Endothelial cell of umbilical vein (primary cell): ENCODE measurements around the gene COMMD2. TPM values are rescaled to one million over a fixed set of nuclear protein-coding genes. Genes with fewer than 3 reads are reported as not detected.

Source experiments
- BruUV-seq: library from RNA; stranded (reverse); fragments of 400-500 nt; replicated peaks from 2 replicates; lab custom pipeline; 2021; lab: Mats Ljungman, UMichigan
- CTCF ChIA-PET: fragments of 300-600, 350-600 bp; sonication (Branson Sonifier 250); formaldehyde crosslinking; loops from one replicate; lab custom pipeline; 2021; ENCODE audit warnings: antibody characterized with exemption, inconsistent platforms; lab: Charles Lee
- POLR2A ChIA-PET: fragments of 300-600, 350-600 bp; sonication (Branson Sonifier 250); formaldehyde crosslinking; loops from one replicate; lab custom pipeline; 2021; ENCODE audit warnings: antibody characterized with exemption, inconsistent platforms; lab: Charles Lee
- DNase-seq: peaks from one replicate; pipeline ENCODE4 v3.0.0-alpha.2; 2011; ENCODE audit warnings: low read depth, low spot score
- FAIRE-seq: peaks from 2 replicates; lab custom pipeline; 2011; peaks lifted over from hg19 to GRCh38; lab: Jason Lieb, UNC
- H2AFZ ChIP-seq: 2 replicates; pipeline ENCODE4 v1.6.0; 2012; ENCODE audit warnings: low read depth, low read length, control low read depth, inconsistent platforms
- H3K27ac ChIP-seq: 2 replicates; pipeline ENCODE4 v1.5.1; 2011; ENCODE audit warnings: low read depth, mild to moderate bottlenecking, control low read depth, low read length, moderate library complexity; ENCODE audit not compliant: insufficient read depth
- H3K27me3 ChIP-seq, 2 experiments: 2 replicates each; pipeline versions ENCODE4 v1.6.0 to v1.6.1; 2011; ENCODE audit warnings: low read length in 2 of 2, mixed read lengths in 1 of 2; ENCODE audit not compliant: control insufficient read depth in 2 of 2, insufficient read depth in 2 of 2
- H3K36me3 ChIP-seq, 2 experiments: 2 replicates in 1 of 2; 3 replicates in 1 of 2; pipeline ENCODE4 v1.5.1; 2011; ENCODE audit warnings: low read length in 2 of 2, mild to moderate bottlenecking in 1 of 2, moderate library complexity in 1 of 2; ENCODE audit not compliant: control insufficient read depth in 2 of 2, insufficient read depth in 2 of 2; ENCODE audit errors: extremely low read depth in 1 of 2
- H3K4me1 ChIP-seq: 3 replicates; pipeline ENCODE4 v1.5.1; 2011; ENCODE audit warnings: mild to moderate bottlenecking, low read length; ENCODE audit not compliant: control insufficient read depth, insufficient read depth; ENCODE audit errors: extremely low read depth
- H3K4me2 ChIP-seq: 2 replicates; pipeline ENCODE4 v1.6.1; 2011; ENCODE audit warnings: low read length, control low read depth, mixed read lengths; ENCODE audit not compliant: insufficient read depth
- H3K4me3 ChIP-seq, 3 experiments: fragments of 200-600 bp in 1 of 3; sonication (generic), shearing (Covaris generic) in 1 of 3; replicated peaks in 1 of 3; 2 replicates each; pipeline ENCODE4 v1.5.1; 2011 to 2016; ENCODE audit warnings: control low read depth in 3 of 3, low read length in 3 of 3, mild to moderate bottlenecking in 2 of 3, inconsistent platforms in 1 of 3, low read depth in 1 of 3, moderate library complexity in 1 of 3; ENCODE audit not compliant: insufficient read depth in 1 of 3
- H3K79me2 ChIP-seq: 2 replicates; pipeline ENCODE4 v1.6.0; 2012; ENCODE audit warnings: low read length, inconsistent platforms; ENCODE audit not compliant: control insufficient read depth, insufficient read depth
- H3K9ac ChIP-seq: replicated peaks from 2 replicates; pipeline ENCODE3; 2011; ENCODE audit warnings: low read length, control low read depth; ENCODE audit not compliant: insufficient read depth; ENCODE audit errors: extremely low read depth
- H3K9me1 ChIP-seq: replicated peaks from 3 replicates; pipeline ENCODE4 v1.6.0; 2011; ENCODE audit warnings: mild to moderate bottlenecking, low read length; ENCODE audit not compliant: control insufficient read depth, insufficient read depth; ENCODE audit errors: extremely low read depth
- H3K9me3 ChIP-seq: replicated peaks from 2 replicates; pipeline ENCODE4 v1.5.1; 2012; ENCODE audit warnings: low read length, inconsistent platforms; ENCODE audit not compliant: control insufficient read depth, insufficient read depth
- H4K20me1 ChIP-seq: replicated peaks from 2 replicates; pipeline ENCODE3; 2011; ENCODE audit warnings: mild to moderate bottlenecking, low read length; ENCODE audit not compliant: control insufficient read depth, insufficient read depth; ENCODE audit errors: extremely low read depth
- CTCF ChIP-seq, 2 donors: IDR thresholded peaks; 1 replicate in 1 of 2; 2 replicates in 1 of 2; pipeline ENCODE4 v1.5.1; 2011; ENCODE audit warnings: low read length in 2 of 2, mild to moderate bottlenecking in 2 of 2, moderate library complexity in 2 of 2, control low read depth in 1 of 2, inconsistent platforms in 1 of 2, low read depth in 1 of 2; ENCODE audit not compliant: insufficient read depth in 1 of 2; ENCODE audit errors: extremely low read depth in 1 of 2
- EZH2 ChIP-seq: IDR thresholded peaks from 2 replicates; pipeline ENCODE4 v1.6.1; 2012; ENCODE audit warnings: borderline replicate concordance, low read depth, mild to moderate bottlenecking, moderate library complexity, low read length, inconsistent platforms; ENCODE audit not compliant: severe bottlenecking
- FOS ChIP-seq: IDR thresholded peaks from 2 replicates; pipeline ENCODE4 v1.6.1; 2011; ENCODE audit warnings: mild to moderate bottlenecking, low read length, moderate library complexity, borderline replicate concordance; ENCODE audit not compliant: insufficient read depth
- GATA2 ChIP-seq: IDR thresholded peaks from 2 replicates; pipeline ENCODE4 v1.7.0; 2011; ENCODE audit warnings: low read depth, mild to moderate bottlenecking, moderate library complexity, mixed read lengths, low read length; ENCODE audit not compliant: insufficient read length, insufficient read depth
- JUN ChIP-seq: IDR thresholded peaks from 2 replicates; pipeline ENCODE4 v1.6.1; 2011; ENCODE audit warnings: borderline replicate concordance, low read depth; ENCODE audit not compliant: insufficient read length, insufficient read depth
- MYC ChIP-seq: IDR thresholded peaks from one replicate; pipeline ENCODE4 v1.6.1; 2011; ENCODE audit warnings: mild to moderate bottlenecking, low read depth, low read length
- POLR2A ChIP-seq: IDR thresholded peaks from 2 replicates; pipeline ENCODE4 v1.6.1; 2012; ENCODE audit warnings: low read depth, mild to moderate bottlenecking, control low read depth, low read length
- POLR2AphosphoS5 ChIP-seq: IDR thresholded peaks from 2 replicates; pipeline ENCODE4 v1.6.1; 2012; ENCODE audit warnings: low read depth, mild to moderate bottlenecking, control low read depth, low read length, moderate library complexity; ENCODE audit not compliant: insufficient read depth
- dilution Hi-C: fragments of 300-500 bp; cut with MboI; formaldehyde crosslinking; loops from one replicate; pipeline ENCODE4 v1.15.0; 2019; ENCODE audit warnings: low sequenced_read_pairs; ENCODE audit not compliant: extremely low pct_ligation_motif_present
- intact Hi-C: fragments of 100-400 bp; cut with micrococcal nuclease; formaldehyde crosslinking; loops from one replicate; pipeline ENCODE4 v1.10.0; 2022
- polyA plus RNA-seq, 4 experiments: library from polyadenylated mRNA; depleted of rRNA in 3 of 4; stranded (reverse) in 3 of 4; unstranded in 1 of 4; fragments of >200 nt; gene quantifications; 2 replicates each; pipeline versions ENCODE4 v1.2.1 to v1.2.3, GENCODE V29; 2011 to 2012; ENCODE audit warnings: missing spikeins in 1 of 4
- total RNA-seq: library from RNA; stranded (reverse); gene quantifications from 2 replicates; pipeline ENCODE4 v1.2.3, GENCODE V29; 2021
- TF ChIP-seq, protein P1 (sequence below): IDR thresholded peaks from 2 replicates; pipeline ENCODE4 v1.6.1; 2011; ENCODE audit not compliant: insufficient read depth, insufficient read length

Gene COMMD2
- total and polyA plus RNA-seq, 2 donors (not counting 3 experiments of a cell fraction or from before 2014, with no cell fraction given), result 18.3 to 51.0 TPM

GRCh38 chr3:149751551-149751950 is 738 bp downstream of the COMMD2 start:
- Histone ChIP-seq H3K9me3 (no peaks in the 10 kb centered on the region), H3K4me2 (peak overlapping the region; percentile 95), H4K20me1 (no peaks in the 10 kb centered on the region), H3K36me3 (peaks cover 7 to 9% of the 10 kb centered on the region in 2 experiments), H3K9ac (peak overlapping the region; percentile 73), H3K27me3 (no peaks in the 10 kb centered on the region), H3K4me1 (peaks cover 15% of the 10 kb centered on the region), H3K4me3 (peak overlapping the region; percentile 74 to 94 (median 91)), H3K27ac (peak overlapping the region; percentile 33), H3K9me1 (no peaks in the 10 kb centered on the region), H3K79me2 (peaks cover 22% of the 10 kb centered on the region), H2AFZ (no peak overlapping the region)
- BruUV-seq, result no TSS peak
- TF ChIP-seq FOS, result no peak
- no peak for TF ChIP-seq POLR2AphosphoS5
- TF ChIP-seq MYC, result no peak
- no peak for TF ChIP-seq JUN
- TF ChIP-seq POLR2A, result no peak
- no peak for TF ChIP-seq CTCF (IDR thresholded peaks at IDR 0.05; ENCODE audit: extremely low read depth in 1 of 2, insufficient read depth in 1 of 2, low read depth in 1 of 2, low read length in 2 of 2)
- TF ChIP-seq GATA2, result no peak
- TF ChIP-seq, protein P1, sequence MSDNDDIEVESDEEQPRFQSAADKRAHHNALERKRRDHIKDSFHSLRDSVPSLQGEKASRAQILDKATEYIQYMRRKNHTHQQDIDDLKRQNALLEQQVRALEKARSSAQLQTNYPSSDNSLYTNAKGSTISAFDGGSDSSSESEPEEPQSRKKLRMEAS, result no peak
- TF ChIP-seq EZH2, result no peak
- dilution Hi-C loops (no loop called here), intact Hi-C loops (no loop called here)
- ChIA-PET CTCF (interaction anchor here (0.8 to 3.1 kb wide), 16 partner anchors 9 to 744 kb away, joined by 3 to 28 read pairs (median 4); partner anchors contain the start of genes RNF13 and WWTR1), POLR2A (interaction anchor here (0.5 to 1.0 kb wide), 4 partner anchors 26 to 694 kb away, joined by 3 to 6 read pairs (median 3); no protein-coding TSS in a partner anchor)
- no peak for DNase-seq
- no peak for FAIRE-seq
